GDM1 (cell line): ENCODE results near the gene RAB3IL1.
A peak's percentile ranks its signal among the peaks of the same experiment; 100 is the strongest.
"Not testable (repeated sequence)": the region's sequence is repeated elsewhere in the genome, so short reads cannot be mapped to it uniquely, and the experiment has no call there.

Experiments used
- DNase-seq: peaks from one replicate; lab custom pipeline; 2025; lab: John Stamatoyannopoulos, UW

Gene RAB3IL1

GRCh38 chr11:61917334-61918109, at the start of gene RAB3IL1:
TSS of gene RAB3IL1 (minus strand) at chr11:61917566. CDS start at chr11:61917367, 199 bp downstream.
- DNase-seq: no peak

DNA sequence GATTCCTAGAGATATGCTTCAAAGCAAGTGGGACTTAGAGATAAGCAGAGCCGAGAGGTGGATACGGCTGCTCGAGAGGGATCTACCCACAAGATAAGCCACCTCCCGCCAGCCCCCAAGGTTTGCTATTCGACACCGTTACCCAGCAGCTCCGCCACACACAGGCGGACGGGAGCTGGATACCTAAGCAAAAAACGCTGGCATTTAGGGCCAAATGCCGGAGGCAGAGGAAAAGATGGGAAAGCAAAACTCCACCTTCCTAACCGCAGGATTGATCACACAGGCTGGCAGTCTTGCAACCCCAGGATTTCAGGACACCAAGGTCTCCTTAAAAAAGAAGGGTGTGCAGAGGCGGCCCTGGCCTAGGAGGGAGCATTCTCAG, 49.4 kb upstream of the RAB3IL1 start:
- DNase-seq: no peak

- not testable (repeated sequence) for DNase-seq
Observed at GRCh38 chr11:61964666-61965271, 47.4 kb upstream of the RAB3IL1 start.

- no peak for DNase-seq
Observed at GRCh38 chr11:61964058-61964665, 46.8 kb upstream of the RAB3IL1 start.

DNA sequence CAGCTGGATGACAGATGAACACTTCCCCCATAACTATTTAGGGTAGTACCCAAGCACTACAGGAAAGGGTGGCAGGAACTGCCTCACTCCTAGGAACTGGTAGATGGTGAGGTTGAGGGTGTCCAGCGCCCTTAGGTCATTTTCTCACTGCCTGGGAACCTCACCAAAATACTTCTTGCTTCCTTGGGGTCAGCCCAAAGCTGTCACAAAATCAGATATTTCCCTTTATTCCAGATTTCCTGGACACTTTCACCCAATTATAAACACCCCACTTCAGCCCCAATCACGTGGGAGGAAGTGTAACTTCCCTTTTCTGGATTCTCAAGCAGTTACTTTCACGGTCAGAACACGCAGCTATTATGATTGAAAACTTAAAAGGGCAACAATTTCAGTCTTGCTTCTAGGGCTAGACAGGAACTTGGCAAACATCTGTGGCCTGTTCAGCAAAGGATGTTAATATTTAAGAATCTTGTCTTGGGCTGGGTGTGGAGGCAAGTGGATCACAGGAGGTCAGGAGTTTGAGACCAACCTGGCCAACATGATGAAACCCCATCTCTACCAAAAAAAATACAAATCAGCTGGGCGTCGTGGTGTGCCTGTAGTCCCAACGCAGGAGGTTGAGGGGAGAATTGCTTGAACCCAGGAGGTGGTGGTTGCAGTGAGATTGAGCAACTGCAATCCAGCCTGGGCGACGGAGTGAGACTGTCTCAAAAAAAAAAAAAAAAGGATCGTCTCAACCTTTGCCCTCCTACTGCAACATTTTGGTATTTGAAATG, 46.1 kb upstream of the RAB3IL1 start:
- peak; percentile 54 for DNase-seq

DNA sequence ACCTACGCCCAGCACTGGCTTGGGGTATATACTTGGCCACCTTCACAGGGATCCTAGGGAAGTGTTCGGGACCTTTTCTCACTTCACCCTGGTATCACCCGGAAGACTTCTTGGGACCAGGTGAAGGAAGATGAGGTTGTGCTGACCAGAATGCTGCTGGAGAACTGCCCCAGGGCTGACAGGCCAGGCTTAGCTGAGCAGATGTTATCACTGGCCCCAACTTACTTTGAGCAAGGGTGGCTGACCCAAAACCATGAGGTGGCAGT, 45.6 kb upstream of the RAB3IL1 start:
- no peak for DNase-seq

DNA sequence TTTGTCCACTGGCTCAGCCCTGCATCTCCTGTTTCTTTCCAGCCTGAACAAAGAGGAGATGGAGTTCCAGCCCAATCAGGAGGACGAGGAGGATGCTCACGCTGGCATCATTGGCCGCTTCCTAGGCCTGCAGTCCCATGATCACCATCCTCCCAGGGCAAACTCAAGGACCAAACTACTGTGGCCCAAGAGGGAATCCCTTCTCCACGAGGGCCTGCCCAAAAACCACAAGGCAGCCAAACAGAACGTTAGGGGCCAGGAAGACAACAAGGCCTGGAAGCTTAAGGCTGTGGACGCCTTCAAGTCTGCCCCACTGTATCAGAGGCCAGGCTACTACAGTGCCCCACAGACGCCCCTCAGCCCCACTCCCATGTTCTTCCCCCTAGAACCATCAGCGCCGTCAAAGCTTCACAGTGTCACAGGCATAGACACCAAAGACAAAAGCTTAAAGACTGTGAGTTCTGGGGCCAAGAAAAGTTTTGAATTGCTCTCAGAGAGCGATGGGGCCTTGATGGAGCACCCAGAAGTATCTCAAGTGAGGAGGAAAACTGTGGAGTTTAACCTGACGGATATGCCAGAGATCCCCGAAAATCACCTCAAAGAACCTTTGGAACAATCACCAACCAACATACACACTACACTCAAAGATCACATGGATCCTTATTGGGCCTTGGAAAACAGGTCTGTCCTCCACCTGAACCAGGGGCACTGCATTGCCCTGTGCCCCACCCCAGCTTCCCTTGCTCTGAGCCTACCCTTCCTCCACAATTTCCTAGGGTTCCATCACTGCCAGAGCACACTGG, 45.0 kb upstream of the RAB3IL1 start:
- DNase-seq: no peak

DNA sequence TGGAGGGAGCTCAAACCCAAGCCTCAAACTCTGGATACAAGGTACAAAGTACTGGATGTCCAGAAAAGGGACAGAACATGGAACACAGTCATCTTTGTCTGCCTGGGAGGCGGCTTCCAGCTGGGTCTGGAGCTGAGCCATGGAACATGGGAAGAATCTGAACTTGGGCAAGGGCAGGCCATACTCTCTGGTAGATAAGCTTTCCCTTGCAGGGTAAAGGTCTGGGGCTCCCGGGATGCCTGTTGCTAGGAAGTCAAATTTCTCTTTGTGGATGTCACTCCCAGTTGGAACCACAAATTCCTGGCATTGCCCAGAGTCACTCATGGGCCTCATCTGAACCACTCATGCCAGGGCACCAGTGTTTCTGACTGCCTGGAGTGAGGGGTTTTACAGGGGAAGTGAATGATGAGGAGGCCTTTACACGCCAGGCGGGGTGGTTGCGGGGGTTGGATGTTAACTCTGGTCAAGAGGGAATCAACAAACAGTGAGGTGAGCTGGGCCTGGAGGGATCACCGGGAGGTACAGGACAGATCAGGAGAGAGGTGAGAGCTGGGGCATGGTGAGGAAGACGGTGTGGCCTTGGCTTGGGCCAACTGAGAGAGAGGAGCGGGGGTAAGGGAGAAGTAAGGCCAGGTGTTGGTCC, 44.3 kb upstream of the RAB3IL1 start:
- DNase-seq: no peak

DNA sequence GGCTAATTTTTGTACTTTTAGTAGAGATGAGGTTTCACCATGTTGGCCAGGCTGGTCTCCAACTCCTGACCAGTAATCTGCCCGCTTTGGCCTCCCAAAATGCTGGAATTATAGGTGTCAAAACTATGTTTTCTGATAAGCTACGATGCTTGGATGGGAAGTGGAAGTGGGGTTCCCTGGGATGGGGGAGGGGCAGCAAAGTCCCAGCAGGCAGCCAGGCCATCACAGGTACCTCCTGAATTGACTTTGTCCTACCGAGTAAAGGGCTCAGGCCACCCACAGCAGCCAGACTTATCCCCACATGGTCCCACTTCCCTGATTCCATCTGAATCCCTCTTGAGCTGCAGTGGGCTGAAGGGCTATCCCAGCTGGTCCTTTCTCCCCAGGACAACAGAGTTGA, 43.2 kb upstream of the RAB3IL1 start:
- no peak for DNase-seq

GRCh38 chr11:61959678-61960077, 42.3 kb upstream of the RAB3IL1 start:
- DNase-seq: no peak

GRCh38 chr11:61959114-61959513, 41.7 kb upstream of the RAB3IL1 start:
- no peak for DNase-seq

GRCh38 chr11:61958590-61958989, 41.2 kb upstream of the RAB3IL1 start:
- DNase-seq: no peak

GRCh38 chr11:61957021-61957770, 39.8 kb upstream of the RAB3IL1 start:
- no peak for DNase-seq

DNA sequence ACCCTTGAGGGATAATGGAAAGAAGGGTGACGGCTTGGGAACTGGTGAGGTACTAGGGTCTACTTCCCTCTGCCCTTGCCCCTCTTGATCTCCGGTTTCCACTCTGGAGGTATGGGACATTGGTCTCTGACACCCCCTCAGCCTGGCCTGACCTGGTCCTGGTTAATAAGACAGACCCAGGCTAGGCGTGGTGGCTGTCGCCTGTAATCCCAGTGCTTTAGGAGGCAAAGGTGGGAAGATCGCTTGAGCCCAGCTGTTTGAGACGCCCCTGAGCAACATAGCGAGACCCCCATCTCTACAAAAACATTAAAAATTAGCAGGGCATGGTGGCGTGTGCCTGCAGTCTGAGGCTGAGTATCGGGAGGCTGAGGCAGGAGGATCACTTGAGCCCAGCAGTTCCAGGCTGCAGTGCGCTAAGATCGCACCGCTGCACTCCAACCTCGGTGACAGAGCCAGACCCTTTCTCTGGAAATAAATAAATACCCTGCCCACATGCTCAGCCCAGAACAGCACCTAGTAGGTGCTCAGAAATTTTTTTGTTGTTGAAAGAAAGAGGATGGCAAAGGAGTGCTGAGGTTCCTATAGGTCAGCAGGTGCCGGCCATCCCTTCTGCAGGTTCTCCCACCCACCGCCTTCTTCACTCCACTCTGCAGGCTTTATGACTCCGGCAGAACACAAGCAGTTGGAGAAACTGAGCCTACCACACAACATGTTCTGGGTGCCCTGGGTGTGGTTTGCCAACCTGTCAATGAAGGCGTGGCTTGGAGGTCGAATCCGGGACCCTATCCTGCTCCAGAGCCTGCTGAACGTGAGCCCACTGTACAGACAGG, 39.0 kb upstream of the RAB3IL1 start:
- DNase-seq: no peak

- DNase-seq: no peak
Observed at GRCh38 chr11:61955422-61956135, 38.2 kb upstream of the RAB3IL1 start.

- no peak for DNase-seq
Observed at GRCh38 chr11:61954851-61955421, 37.6 kb upstream of the RAB3IL1 start.

GRCh38 chr11:61954106-61954850, 36.9 kb upstream of the RAB3IL1 start:
- DNase-seq: no peak

- DNase-seq: not testable (repeated sequence)
Observed at GRCh38 chr11:61953632-61954031, 36.3 kb upstream of the RAB3IL1 start.
